Mesendoderm (in vitro differentiated cells): Measurements from ENCODE around the gene KIF6.
A peak's percentile ranks its signal among the peaks of the same experiment; 100 is the strongest.

Experiments used
- DNase-seq: peaks from one replicate; pipeline ENCODE4 v3.0.0; 2013
- H2AK5ac ChIP-seq: 2 replicates; pipeline ENCODE4 v1.6.1; 2013; ENCODE audit warnings: low read length, inconsistent platforms
- H2BK120ac ChIP-seq: 2 replicates; pipeline ENCODE4 v1.6.1; 2013; ENCODE audit warnings: low read depth, mild to moderate bottlenecking, low read length, moderate library complexity, mixed read lengths
- H2BK15ac ChIP-seq: replicated peaks from 2 replicates; pipeline ENCODE4 v1.6.1; 2013; ENCODE audit warnings: low read depth, mild to moderate bottlenecking, moderate library complexity
- H2BK5ac ChIP-seq: 2 replicates; pipeline ENCODE4 v1.6.1; 2013; ENCODE audit warnings: low read length, inconsistent platforms
- H3K18ac ChIP-seq: 2 replicates; pipeline ENCODE4 v1.6.1; 2013; ENCODE audit warnings: mild to moderate bottlenecking, low read length, mixed read lengths
- H3K23ac ChIP-seq: one replicate; pipeline ENCODE4 v1.6.1; 2013; ENCODE audit warnings: low read length
- H3K27ac ChIP-seq: 2 replicates; pipeline ENCODE4 v1.5.1; 2013; ENCODE audit warnings: low read depth, mild to moderate bottlenecking, inconsistent platforms, low read length, moderate library complexity
- H3K27me3 ChIP-seq: 2 replicates; pipeline ENCODE4 v1.6.1; 2013; ENCODE audit warnings: low read length, control low read depth, mild to moderate bottlenecking, inconsistent platforms; ENCODE audit not compliant: insufficient read depth, poor library complexity
- H3K36me3 ChIP-seq: 2 replicates; pipeline ENCODE4 v1.6.1; 2013; ENCODE audit warnings: low read length, inconsistent platforms; ENCODE audit not compliant: control insufficient read depth, insufficient read depth
- H3K4ac ChIP-seq: one replicate; pipeline ENCODE4 v1.6.1; 2013; ENCODE audit warnings: low read depth, mild to moderate bottlenecking, low read length, moderate library complexity
- H3K4me1 ChIP-seq: 2 replicates; pipeline ENCODE4 v1.6.1; 2013; ENCODE audit warnings: low read depth, low read length, inconsistent platforms; ENCODE audit not compliant: control insufficient read depth
- H3K4me2 ChIP-seq: 2 replicates; pipeline ENCODE4 v1.6.1; 2013; ENCODE audit warnings: low read length
- H3K4me3 ChIP-seq: 2 replicates; pipeline ENCODE4 v1.5.1; 2013; ENCODE audit warnings: mild to moderate bottlenecking, low read length
- H3K56ac ChIP-seq: one replicate; pipeline ENCODE4 v1.6.1; 2013; ENCODE audit warnings: low read length
- H3K79me1 ChIP-seq: 2 replicates; pipeline ENCODE4 v1.6.1; 2013; ENCODE audit warnings: low read length, inconsistent platforms
- H3K79me2 ChIP-seq: 2 replicates; pipeline ENCODE4 v1.6.1; 2013; ENCODE audit warnings: mild to moderate bottlenecking, low read length; ENCODE audit not compliant: control insufficient read depth, insufficient read depth
- H3K9ac ChIP-seq: 2 replicates; pipeline ENCODE4 v1.6.1; 2013; ENCODE audit warnings: low read length, inconsistent platforms
- H4K5ac ChIP-seq: one replicate; pipeline ENCODE4 v1.6.1; 2013; ENCODE audit warnings: low read length
- H4K8ac ChIP-seq: one replicate; pipeline ENCODE4 v1.6.1; 2013; ENCODE audit warnings: low read depth, mild to moderate bottlenecking, control low read depth, low read length, moderate library complexity
- WGBS: extraction: QIAGEN DNeasy Blood & Tissue Kit; methylation state at CpG from one replicate; pipeline ENCODE4 v1.1.7; 2013; ENCODE audit warnings: low lambda C conversion rate, missing lambda C conversion rate; ENCODE audit not compliant: insufficient coverage; ENCODE audit errors: extremely low coverage; 5-methylcytosine and 5-hydroxymethylcytosine counted together

Gene KIF6

DNA sequence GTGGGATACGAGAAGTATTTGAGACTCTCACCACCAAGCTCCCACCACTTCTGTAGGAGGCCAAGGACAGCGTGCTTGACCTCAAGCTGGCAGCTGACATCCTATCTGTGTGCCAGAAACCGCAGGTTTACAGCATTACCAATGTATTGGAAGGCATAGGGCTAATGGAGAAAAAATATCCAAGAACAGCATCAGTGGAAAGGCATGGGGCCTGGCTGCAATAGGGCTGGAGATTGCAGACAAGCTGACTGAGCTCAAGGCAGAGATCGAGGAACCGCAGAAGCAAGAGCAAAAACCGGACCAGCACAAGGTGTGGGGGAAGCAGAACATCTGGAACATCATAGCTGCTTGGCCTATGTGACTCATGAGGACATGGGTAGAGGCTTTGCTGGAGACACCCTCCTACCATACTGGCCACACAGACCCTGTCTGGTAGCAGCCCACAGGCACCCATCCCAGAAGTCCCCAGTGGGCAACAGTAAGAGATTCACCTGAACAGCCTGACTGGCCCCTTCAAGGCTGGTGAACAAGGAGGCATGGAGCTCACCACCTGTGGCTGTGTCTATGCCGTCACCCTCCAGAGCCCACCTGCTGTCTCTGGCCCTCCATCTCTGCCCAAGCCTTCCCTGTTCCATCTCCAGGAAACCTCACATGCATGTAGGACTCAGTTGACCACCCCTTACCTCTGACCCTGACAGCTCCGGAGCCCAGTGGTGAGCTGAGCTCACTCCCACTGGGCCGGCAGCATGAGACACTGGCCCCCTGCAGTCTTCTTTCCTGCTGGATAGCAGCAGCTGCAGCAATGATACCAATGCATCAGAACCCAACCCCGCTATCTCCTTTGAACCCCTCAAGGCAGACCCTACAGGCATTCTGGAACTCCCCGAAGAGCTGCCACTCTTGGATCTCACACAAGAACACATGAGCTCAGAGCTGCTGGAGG lies 171.1 kb downstream of the KIF6 start:
- Histone ChIP-seq H3K79me1 (no peaks in the 10 kb centered on the region), H3K9ac (no peak overlapping the region), H3K23ac (no peak overlapping the region), H2BK15ac (no peak overlapping the region), H3K36me3 (no peaks in the 10 kb centered on the region), H4K5ac (no peak overlapping the region), H3K27ac (no peak overlapping the region), H3K4me1 (no peaks in the 10 kb centered on the region), H3K4ac (no peak overlapping the region), H3K79me2 (no peaks in the 10 kb centered on the region), H2BK120ac (no peak overlapping the region), H3K56ac (no peak overlapping the region), H2AK5ac (no peak overlapping the region), H3K27me3 (no peaks in the 10 kb centered on the region), H4K8ac (no peak overlapping the region), H2BK5ac (no peak overlapping the region), H3K4me3 (no peak overlapping the region), H3K4me2 (no peak overlapping the region), H3K18ac (no peak overlapping the region)
- no CpG with 5 or more reads among the region's 11 CpGs for WGBS
- no peak for DNase-seq

- Histone ChIP-seq H3K56ac (no peak overlapping the region), H3K79me2 (no peaks in the 10 kb centered on the region), H3K27me3 (no peaks in the 10 kb centered on the region), H3K4me1 (no peaks in the 10 kb centered on the region), H3K36me3 (no peaks in the 10 kb centered on the region), H2BK120ac (no peak overlapping the region), H3K4ac (no peak overlapping the region), H3K9ac (no peak overlapping the region), H3K27ac (no peak overlapping the region), H3K18ac (no peak overlapping the region), H3K23ac (no peak overlapping the region), H2BK5ac (no peak overlapping the region), H3K4me2 (no peak overlapping the region), H2BK15ac (no peak overlapping the region), H4K5ac (no peak overlapping the region), H3K4me3 (no peak overlapping the region), H4K8ac (no peak overlapping the region), H3K79me1 (no peaks in the 10 kb centered on the region), H2AK5ac (no peak overlapping the region)
- peak; percentile 47 for DNase-seq
These were observed 172.2 kb downstream of the KIF6 start for GRCh38 chr6:39553029-39553428.

- H3K27me3 ChIP-seq = no peaks in the 10 kb centered on the region
- H3K36me3 ChIP-seq = no peaks in the 10 kb centered on the region
- no peak for DNase-seq
- no peak overlapping the region for H4K8ac ChIP-seq
- no peak overlapping the region for H2BK5ac ChIP-seq
- H3K56ac ChIP-seq = no peak overlapping the region
- no peak overlapping the region for H3K27ac ChIP-seq
- H2BK120ac ChIP-seq = no peak overlapping the region
- H3K79me2 ChIP-seq = no peaks in the 10 kb centered on the region
- no peak overlapping the region for H3K23ac ChIP-seq
- no peak overlapping the region for H3K4me2 ChIP-seq
- no peak overlapping the region for H3K4ac ChIP-seq
- H3K79me1 ChIP-seq = no peaks in the 10 kb centered on the region
- no peak overlapping the region for H4K5ac ChIP-seq
- no peak overlapping the region for H2AK5ac ChIP-seq
- H3K4me1 ChIP-seq = no peaks in the 10 kb centered on the region
- no peak overlapping the region for H3K4me3 ChIP-seq
- H2BK15ac ChIP-seq = no peak overlapping the region
- no CpG with 5 or more reads among the region's 2 CpGs for WGBS
- no peak overlapping the region for H3K9ac ChIP-seq
- H3K18ac ChIP-seq = no peak overlapping the region
These were observed 175.0 kb downstream of the KIF6 start for GRCh38 chr6:39550191-39550590.

DNA sequence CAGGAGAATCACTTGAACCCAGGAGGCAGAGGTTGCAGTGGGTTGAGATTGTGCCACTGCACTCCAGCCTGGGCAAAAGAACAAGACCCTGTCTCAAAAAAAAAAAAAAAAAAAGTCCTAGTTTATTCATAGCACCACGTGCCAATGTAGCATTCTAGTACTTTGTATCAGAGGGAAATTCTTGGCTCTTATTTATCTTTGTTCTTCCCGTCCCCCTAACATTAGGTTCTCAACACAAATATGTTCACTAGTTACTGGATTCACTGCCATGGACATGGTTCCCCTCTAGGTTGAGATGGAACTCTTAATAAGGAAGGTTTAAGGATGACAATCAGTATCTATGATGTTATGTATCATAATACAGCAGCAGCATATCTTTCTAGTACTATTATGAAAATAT lies 178.5 kb downstream of the KIF6 start:
- Histone ChIP-seq H4K5ac (no peak overlapping the region), H4K8ac (no peak overlapping the region), H3K9ac (no peak overlapping the region), H2BK120ac (no peak overlapping the region), H2BK15ac (no peak overlapping the region), H3K4me1 (no peaks in the 10 kb centered on the region), H3K36me3 (no peaks in the 10 kb centered on the region), H3K79me2 (no peaks in the 10 kb centered on the region), H3K79me1 (no peaks in the 10 kb centered on the region), H3K4ac (no peak overlapping the region), H3K4me3 (no peak overlapping the region), H3K18ac (no peak overlapping the region), H2BK5ac (no peak overlapping the region), H3K23ac (no peak overlapping the region), H3K27ac (no peak overlapping the region), H2AK5ac (no peak overlapping the region), H3K27me3 (no peaks in the 10 kb centered on the region), H3K56ac (no peak overlapping the region), H3K4me2 (no peak overlapping the region)
- no CpG with 5 or more reads among the region's 2 CpGs for WGBS
- DNase-seq = no peak

DNA sequence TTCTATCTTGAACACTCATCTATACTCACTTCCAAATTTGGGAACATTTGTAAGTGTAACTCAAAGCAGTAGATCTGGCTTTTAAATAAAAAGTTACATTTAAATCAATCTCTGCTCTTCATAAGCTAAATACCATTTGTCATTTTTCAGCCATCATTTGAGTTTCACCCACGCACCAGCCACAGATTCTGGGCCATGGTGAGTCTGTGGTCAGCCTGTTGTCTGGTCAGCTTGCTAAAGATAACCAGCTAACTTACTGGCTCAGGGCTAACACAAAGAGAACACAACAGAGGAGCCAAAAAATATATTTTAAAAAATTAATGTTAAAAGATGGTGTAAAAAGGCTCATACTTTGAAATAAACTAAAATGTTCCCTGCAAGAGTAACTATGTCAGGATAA lies 181.3 kb downstream of the KIF6 start:
- H3K4me1 ChIP-seq = no peaks in the 10 kb centered on the region
- no peak overlapping the region for H2BK120ac ChIP-seq
- H3K56ac ChIP-seq = no peak overlapping the region
- H3K4me3 ChIP-seq = no peak overlapping the region
- no CpG with 5 or more reads among the region's 1 CpG for WGBS
- H3K4ac ChIP-seq = no peak overlapping the region
- no peaks in the 10 kb centered on the region for H3K27me3 ChIP-seq
- H2BK15ac ChIP-seq = no peak overlapping the region
- no peak overlapping the region for H2BK5ac ChIP-seq
- no peak overlapping the region for H4K5ac ChIP-seq
- no peak overlapping the region for H3K4me2 ChIP-seq
- no peaks in the 10 kb centered on the region for H3K79me2 ChIP-seq
- H2AK5ac ChIP-seq = no peak overlapping the region
- no peaks in the 10 kb centered on the region for H3K79me1 ChIP-seq
- no peak overlapping the region for H3K18ac ChIP-seq
- no peak overlapping the region for H3K9ac ChIP-seq
- no peak overlapping the region for H3K23ac ChIP-seq
- no peak for DNase-seq
- H3K36me3 ChIP-seq = no peaks in the 10 kb centered on the region
- H4K8ac ChIP-seq = no peak overlapping the region
- H3K27ac ChIP-seq = no peak overlapping the region

GRCh38 chr6:39543095-39543494 lies 182.1 kb downstream of the KIF6 start:
- Histone ChIP-seq H3K9ac (no peak overlapping the region), H3K23ac (no peak overlapping the region), H4K5ac (no peak overlapping the region), H4K8ac (no peak overlapping the region), H3K27me3 (no peaks in the 10 kb centered on the region), H2AK5ac (no peak overlapping the region), H2BK5ac (no peak overlapping the region), H3K4me2 (no peak overlapping the region), H3K56ac (no peak overlapping the region), H3K4me3 (no peak overlapping the region), H3K79me1 (no peaks in the 10 kb centered on the region), H2BK120ac (no peak overlapping the region), H2BK15ac (no peak overlapping the region), H3K18ac (no peak overlapping the region), H3K79me2 (no peaks in the 10 kb centered on the region), H3K4me1 (no peaks in the 10 kb centered on the region), H3K4ac (no peak overlapping the region), H3K36me3 (no peaks in the 10 kb centered on the region), H3K27ac (no peak overlapping the region)
- no peak for DNase-seq
- no CpG with 5 or more reads among the region's 2 CpGs for WGBS
